Panc1 (cell line): ENCODE measurements around the gene FLT1. TPM values are rescaled to one million over a fixed set of nuclear protein-coding genes. Genes with fewer than 3 reads are reported as not detected.

Source experiments
- ATAC-seq: fragments of 200-7000 bp; cut with Tn5 transposase; 2 replicates; pipeline ENCODE4 v1.9.1; 2020; ENCODE audit warnings: mild to moderate bottlenecking, moderate library complexity
- BruUV-seq: library from RNA; stranded (reverse); fragments of 400-500 nt; replicated peaks from 2 replicates; lab custom pipeline; 2021; lab: Mats Ljungman, UMichigan
- CTCF ChIA-PET: fragments of 300-600 bp; sonication (Branson Sonifier 250); formaldehyde crosslinking; loops from one replicate; lab custom pipeline; 2022; ENCODE audit warnings: antibody characterized with exemption; lab: Charles Lee
- POLR2A ChIA-PET: fragments of 300-600 bp; sonication (Branson Sonifier 250); formaldehyde crosslinking; loops from one replicate; lab custom pipeline; 2022; ENCODE audit warnings: antibody characterized with exemption; lab: Charles Lee
- DNase-seq: peaks from one replicate; pipeline ENCODE4 v3.0.0-alpha.2; 2010; ENCODE audit warnings: low read depth, low spot score
- H3K27ac ChIP-seq: 2 replicates; pipeline ENCODE4 v1.5.1; 2011; ENCODE audit warnings: mild to moderate bottlenecking, low read length, inconsistent platforms
- H3K27me3 ChIP-seq: fragments of 200-500 bp; sonication (Bioruptor generic); 2 replicates; pipeline ENCODE4 v1.6.0; 2014; ENCODE audit warnings: low read length, inconsistent platforms; ENCODE audit not compliant: control insufficient read depth, insufficient read depth
- H3K36me3 ChIP-seq: fragments of 200-500 bp; sonication (Bioruptor generic); 2 replicates; pipeline ENCODE4 v1.5.1; 2014; ENCODE audit warnings: inconsistent platforms, mild to moderate bottlenecking, low read length, moderate library complexity; ENCODE audit not compliant: control insufficient read depth, insufficient read depth
- H3K4me1 ChIP-seq: 2 replicates; pipeline ENCODE4 v1.5.1; 2011; ENCODE audit warnings: inconsistent platforms, mild to moderate bottlenecking, low read length, moderate library complexity; ENCODE audit not compliant: control insufficient read depth, insufficient read depth
- H3K4me3 ChIP-seq, 2 experiments: 2 replicates each; pipeline ENCODE4 v1.5.1; 2011 to 2012; ENCODE audit warnings: low read depth in 2 of 2, low read length in 2 of 2, mild to moderate bottlenecking in 2 of 2, inconsistent platforms in 1 of 2, moderate library complexity in 1 of 2
- H3K9me3 ChIP-seq: fragments of 200-500 bp; sonication (Bioruptor generic); 2 replicates; pipeline ENCODE4 v1.5.1; 2014; ENCODE audit warnings: low read depth, mild to moderate bottlenecking, inconsistent platforms, low read length, moderate library complexity; ENCODE audit not compliant: control insufficient read depth, insufficient read depth
- POLR2AphosphoS5 ChIP-seq: IDR thresholded peaks from 2 replicates; pipeline ENCODE4 v1.6.1; 2012; ENCODE audit warnings: mild to moderate bottlenecking, low read depth, low read length, moderate library complexity
- SIN3A ChIP-seq: IDR thresholded peaks from 2 replicates; pipeline ENCODE4 v1.6.1; 2012; ENCODE audit warnings: low read depth, mild to moderate bottlenecking, low read length, moderate library complexity, borderline replicate concordance; ENCODE audit not compliant: insufficient read depth
- TCF7L2 ChIP-seq: IDR thresholded peaks from 2 replicates; pipeline ENCODE4 v1.6.1; 2011; ENCODE audit warnings: mild to moderate bottlenecking, low read depth, low read length, inconsistent platforms
- in situ Hi-C: cut with HindIII; loops from 2 replicates; pipeline ENCODE4 v1.10.0; 2016; ENCODE audit warnings: low sequenced_read_pairs, low pct_unique_long_range_greater_than_20kb
- intact Hi-C: fragments of 100-400 bp; cut with micrococcal nuclease; formaldehyde crosslinking; loops from one replicate; pipeline ENCODE4 v1.10.0; 2022; ENCODE audit not compliant: unreplicated experiment
- total RNA-seq: library from RNA; stranded (reverse); gene quantifications from one replicate; pipeline ENCODE4 v1.2.1, GENCODE V29; 2021; ENCODE audit not compliant: unreplicated experiment
- TF ChIP-seq, protein P1 (sequence below), 2 experiments: IDR thresholded peaks; 2 replicates each; pipeline ENCODE4 v1.6.1; 2011 to 2012; ENCODE audit warnings: low read depth in 2 of 2, control low read depth in 1 of 2, low read length in 1 of 2, mild to moderate bottlenecking in 1 of 2, moderate library complexity in 1 of 2; ENCODE audit not compliant: insufficient read depth in 1 of 2
- TF ChIP-seq, protein P2 (sequence below): fragments of 450-650 bp; IDR thresholded peaks from 2 replicates; pipeline ENCODE4 v1.5.1; 2017; ENCODE audit warnings: mild to moderate bottlenecking

FLT1 gene
- total RNA-seq, 1 experiment from 2014 or later = 0.15 TPM

DNA sequence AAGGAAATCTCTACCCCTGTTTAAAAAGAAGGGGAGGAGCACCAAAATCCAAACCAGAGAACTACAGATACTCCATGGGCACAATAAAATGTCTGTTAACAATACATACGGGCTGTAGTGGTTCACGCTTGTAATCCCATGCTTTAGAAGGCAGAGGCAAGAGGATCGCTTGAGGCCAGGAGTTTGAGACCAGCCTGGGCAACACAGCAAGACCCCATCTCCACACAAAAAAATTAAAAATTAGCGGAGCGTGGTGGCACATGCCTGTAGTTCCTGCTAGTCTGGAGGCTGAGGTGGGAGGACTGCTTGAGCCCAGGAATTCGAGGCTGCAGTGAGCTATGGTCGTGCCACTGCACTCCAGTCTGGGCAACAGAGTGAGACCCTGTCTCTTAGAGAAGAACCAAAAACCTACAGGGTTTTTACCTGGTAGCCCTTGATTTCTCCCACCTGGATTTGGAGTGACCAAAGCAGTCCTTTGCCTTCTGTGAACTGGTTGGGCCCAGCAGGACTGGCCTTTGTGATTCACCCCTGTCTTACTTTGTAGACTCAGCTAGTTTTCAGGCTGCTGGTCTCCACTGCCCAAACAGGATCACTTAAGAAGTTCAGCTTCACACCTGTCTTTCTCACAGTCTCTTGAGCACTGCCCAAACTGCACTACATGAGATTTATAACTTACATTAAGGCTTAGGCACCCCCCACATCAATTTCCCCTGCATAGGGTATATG, 38.7 kb upstream of the FLT1 start:
- intact Hi-C loops = no loop called here
- ChIA-PET POLR2A (no interaction called here), CTCF (no interaction called here)
- ATAC-seq (no peak), DNase-seq (no peak)
- peaks cover 9% of the 10 kb centered on the region for H3K27me3 ChIP-seq
- peaks cover 4% of the 10 kb centered on the region; the same call in 1 of the 2 replicates for H3K4me1 ChIP-seq
- no TSS peak for BruUV-seq
- in situ Hi-C loops = no loop called here
- H3K4me3 ChIP-seq = no peak overlapping the region
- H3K27ac ChIP-seq = no peak overlapping the region
- H3K9me3 ChIP-seq = no peaks in the 10 kb centered on the region
- TF ChIP-seq, protein P1, sequence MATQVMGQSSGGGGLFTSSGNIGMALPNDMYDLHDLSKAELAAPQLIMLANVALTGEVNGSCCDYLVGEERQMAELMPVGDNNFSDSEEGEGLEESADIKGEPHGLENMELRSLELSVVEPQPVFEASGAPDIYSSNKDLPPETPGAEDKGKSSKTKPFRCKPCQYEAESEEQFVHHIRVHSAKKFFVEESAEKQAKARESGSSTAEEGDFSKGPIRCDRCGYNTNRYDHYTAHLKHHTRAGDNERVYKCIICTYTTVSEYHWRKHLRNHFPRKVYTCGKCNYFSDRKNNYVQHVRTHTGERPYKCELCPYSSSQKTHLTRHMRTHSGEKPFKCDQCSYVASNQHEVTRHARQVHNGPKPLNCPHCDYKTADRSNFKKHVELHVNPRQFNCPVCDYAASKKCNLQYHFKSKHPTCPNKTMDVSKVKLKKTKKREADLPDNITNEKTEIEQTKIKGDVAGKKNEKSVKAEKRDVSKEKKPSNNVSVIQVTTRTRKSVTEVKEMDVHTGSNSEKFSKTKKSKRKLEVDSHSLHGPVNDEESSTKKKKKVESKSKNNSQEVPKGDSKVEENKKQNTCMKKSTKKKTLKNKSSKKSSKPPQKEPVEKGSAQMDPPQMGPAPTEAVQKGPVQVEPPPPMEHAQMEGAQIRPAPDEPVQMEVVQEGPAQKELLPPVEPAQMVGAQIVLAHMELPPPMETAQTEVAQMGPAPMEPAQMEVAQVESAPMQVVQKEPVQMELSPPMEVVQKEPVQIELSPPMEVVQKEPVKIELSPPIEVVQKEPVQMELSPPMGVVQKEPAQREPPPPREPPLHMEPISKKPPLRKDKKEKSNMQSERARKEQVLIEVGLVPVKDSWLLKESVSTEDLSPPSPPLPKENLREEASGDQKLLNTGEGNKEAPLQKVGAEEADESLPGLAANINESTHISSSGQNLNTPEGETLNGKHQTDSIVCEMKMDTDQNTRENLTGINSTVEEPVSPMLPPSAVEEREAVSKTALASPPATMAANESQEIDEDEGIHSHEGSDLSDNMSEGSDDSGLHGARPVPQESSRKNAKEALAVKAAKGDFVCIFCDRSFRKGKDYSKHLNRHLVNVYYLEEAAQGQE (IDR thresholded peaks at IDR 0.05; ENCODE audit: insufficient read depth in 1 of 2, low read depth in 2 of 2, low read length in 1 of 2) = no peak
- TF ChIP-seq, protein P2, sequence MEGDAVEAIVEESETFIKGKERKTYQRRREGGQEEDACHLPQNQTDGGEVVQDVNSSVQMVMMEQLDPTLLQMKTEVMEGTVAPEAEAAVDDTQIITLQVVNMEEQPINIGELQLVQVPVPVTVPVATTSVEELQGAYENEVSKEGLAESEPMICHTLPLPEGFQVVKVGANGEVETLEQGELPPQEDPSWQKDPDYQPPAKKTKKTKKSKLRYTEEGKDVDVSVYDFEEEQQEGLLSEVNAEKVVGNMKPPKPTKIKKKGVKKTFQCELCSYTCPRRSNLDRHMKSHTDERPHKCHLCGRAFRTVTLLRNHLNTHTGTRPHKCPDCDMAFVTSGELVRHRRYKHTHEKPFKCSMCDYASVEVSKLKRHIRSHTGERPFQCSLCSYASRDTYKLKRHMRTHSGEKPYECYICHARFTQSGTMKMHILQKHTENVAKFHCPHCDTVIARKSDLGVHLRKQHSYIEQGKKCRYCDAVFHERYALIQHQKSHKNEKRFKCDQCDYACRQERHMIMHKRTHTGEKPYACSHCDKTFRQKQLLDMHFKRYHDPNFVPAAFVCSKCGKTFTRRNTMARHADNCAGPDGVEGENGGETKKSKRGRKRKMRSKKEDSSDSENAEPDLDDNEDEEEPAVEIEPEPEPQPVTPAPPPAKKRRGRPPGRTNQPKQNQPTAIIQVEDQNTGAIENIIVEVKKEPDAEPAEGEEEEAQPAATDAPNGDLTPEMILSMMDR = no peak
- no peak for TF ChIP-seq POLR2AphosphoS5
- TF ChIP-seq SIN3A = no peak
- no peak for TF ChIP-seq TCF7L2
- no peaks in the 10 kb centered on the region for H3K36me3 ChIP-seq

DNA sequence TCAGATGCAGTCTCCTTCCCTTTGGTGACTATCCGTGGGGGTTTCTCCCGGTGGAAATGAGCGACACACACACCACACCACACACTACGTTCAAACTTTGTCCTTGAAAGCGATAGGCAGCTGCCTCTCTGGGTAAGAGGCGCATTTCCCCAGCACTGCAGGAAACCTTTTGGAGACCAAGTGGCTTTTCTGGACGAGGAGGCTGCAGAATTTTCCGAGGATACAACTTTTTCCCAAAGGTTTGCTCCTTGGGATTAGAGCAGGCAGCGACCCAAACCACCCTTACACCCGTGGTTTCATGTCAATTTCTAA, 38.2 kb upstream of the FLT1 start:
- no peaks in the 10 kb centered on the region for H3K9me3 ChIP-seq
- intact Hi-C loops (no loop called here), in situ Hi-C loops (no loop called here)
- no peaks in the 10 kb centered on the region for H3K36me3 ChIP-seq
- DNase-seq (no peak), ATAC-seq (no peak)
- no TSS peak for BruUV-seq
- no peak overlapping the region for H3K4me3 ChIP-seq
- POLR2A ChIA-PET = no interaction called here
- H3K4me1 ChIP-seq = peaks cover 4% of the 10 kb centered on the region; the same call in 1 of the 2 replicates
- H3K27ac ChIP-seq = no peak overlapping the region
- H3K27me3 ChIP-seq = peaks cover 9% of the 10 kb centered on the region
- TF ChIP-seq POLR2AphosphoS5 (no peak), TCF7L2 (no peak), SIN3A (no peak)
- TF ChIP-seq, protein P1 (IDR thresholded peaks at IDR 0.05; ENCODE audit: insufficient read depth in 1 of 2, low read depth in 2 of 2, low read length in 1 of 2) = no peak
- TF ChIP-seq, protein P2 = no peak
- CTCF ChIA-PET = interaction anchor here (0.6 kb wide), 1 partner anchor 70 kb away, joined by 3 read pairs; no protein-coding TSS in a partner anchor
